Middle frontal gyrus (tissue), 1 donor: ENCODE results near the gene TMEM176A.

Experiments
- DNase-seq: peaks from one replicate; pipeline ENCODE4 v3.0.0-alpha.2; 2015; ENCODE audit warnings: low spot score; ENCODE audit errors: extremely low spot score

The TMEM176A gene

GRCh38 chr7:150818971-150819370 is 18.4 kb downstream of the TMEM176A start:
- DNase-seq = no peak

- DNase-seq = no peak
Observed at GRCh38 chr7:150820148-150820547, 19.6 kb downstream of the TMEM176A start.

- DNase-seq = no peak
Observed at GRCh38 chr7:150820578-150821198, 20.1 kb downstream of the TMEM176A start.

- DNase-seq = no peak
Observed at GRCh38 chr7:150823043-150823442, 22.5 kb downstream of the TMEM176A start.

GRCh38 chr7:150823484-150824126 is 23.0 kb downstream of the TMEM176A start:
- no peak for DNase-seq

- DNase-seq = no peak
Observed at GRCh38 chr7:150824379-150825177, 24.0 kb downstream of the TMEM176A start.

GRCh38 chr7:150826061-150826849 is 25.7 kb downstream of the TMEM176A start:
- no peak for DNase-seq

GRCh38 chr7:150828384-150828783 is 27.8 kb downstream of the TMEM176A start:
- no peak for DNase-seq

- DNase-seq = no peak
Observed at GRCh38 chr7:150829426-150829825, 28.9 kb downstream of the TMEM176A start.

- DNase-seq = no peak
Observed at GRCh38 chr7:150830937-150831336, 30.4 kb downstream of the TMEM176A start.

GRCh38 chr7:150831851-150832250 is 31.3 kb downstream of the TMEM176A start:
- DNase-seq = no peak

- no peak for DNase-seq
Observed at GRCh38 chr7:150835019-150835418, 34.5 kb downstream of the TMEM176A start.

GRCh38 chr7:150835702-150836280 is 35.2 kb downstream of the TMEM176A start:
- DNase-seq = no peak

GRCh38 chr7:150838965-150839650 is 38.5 kb downstream of the TMEM176A start:
- DNase-seq = no peak

- no peak for DNase-seq
Observed at GRCh38 chr7:150842018-150842417, 41.4 kb downstream of the TMEM176A start.

GRCh38 chr7:150842716-150843115 is 42.1 kb downstream of the TMEM176A start:
- DNase-seq = no peak

- no peak for DNase-seq
Observed at GRCh38 chr7:150845421-150845861, 44.9 kb downstream of the TMEM176A start.

- no peak for DNase-seq
Observed at GRCh38 chr7:150846291-150847115, 45.9 kb downstream of the TMEM176A start.

GRCh38 chr7:150847536-150847935 is 47.0 kb downstream of the TMEM176A start:
- no peak for DNase-seq

- DNase-seq = no peak
Observed at GRCh38 chr7:150848111-150848510, 47.5 kb downstream of the TMEM176A start.
